ENCODE data around the gene LRWD1. TPM values are rescaled to one million over a fixed set of nuclear protein-coding genes. Genes with fewer than 3 reads are reported as not detected.

Gene LRWD1
- total RNA-seq (2021; ENCODE audit: unreplicated experiment) (55.8 TPM), Bru-seq, nascent RNA (percentile 54 among the genes with signal in this experiment), BruChase-seq, experiment 1, labeled RNA remaining after a 2-hour chase (percentile 72 among the genes with signal in this experiment), BruChase-seq, experiment 2, labeled RNA remaining after a 6-hour chase (percentile 80 among the genes with signal in this experiment)
- polyA plus RNA-seq (2012; ENCODE audit: insufficient read length) = 96.8 TPM
- long read RNA-seq, transcript LRWD1-201 (15 exons, 2,215 nt) = major isoform, 15 of 57 reads
- long read RNA-seq, partial matches to known transcripts = 26 of 57 reads
- long read RNA-seq, other reads (novel, unspliced or antisense) = 16 of 57 reads

- Histone ChIP-seq H3K27me3 (ENCODE audit: control insufficient read depth, insufficient read depth, low read length) (no peaks in the 10 kb centered on the region), H3K27ac (ENCODE audit: low read length) (peak within 1 kb of the TSS; percentile 97), H3K9me3 (ENCODE audit: control insufficient read depth, insufficient read depth, low read depth, low read length) (no peaks in the 10 kb centered on the region), H3K4me1 (ENCODE audit: control insufficient read depth, insufficient read depth, low read length) (peaks cover 7% of the 10 kb centered on the region), H3K4me3 (ENCODE audit: low read depth in 2 of 2, low read length in 2 of 2) (peak within 1 kb of the TSS; percentile 91 to 100), H3K36me3 (ENCODE audit: control insufficient read depth, insufficient read depth, low read length) (peaks cover 4% of the 10 kb centered on the region)
- in situ Hi-C loops (cut with HindIII; ENCODE audit: low pct_unique_long_range_greater_than_20kb, low sequenced_read_pairs) = no loop called here
- intact Hi-C loops (cut with micrococcal nuclease; ENCODE audit: unreplicated experiment) = no loop called here
- DNase-seq (ENCODE audit: low read depth, low spot score) (no peak), ATAC-seq (peak; percentile 96)
- POLR2A ChIA-PET = no interaction called here
- CTCF ChIA-PET = no interaction called here
- TF ChIP-seq SIN3A (IDR thresholded peaks at IDR 0.05; ENCODE audit: borderline replicate concordance, insufficient read depth, low read depth, low read length) = peak; percentile 77
- TF ChIP-seq POLR2AphosphoS5 (IDR thresholded peaks at IDR 0.05; ENCODE audit: low read depth, low read length) = peak; percentile 72
- no peak for TF ChIP-seq REST (IDR thresholded peaks at IDR 0.05; ENCODE audit: insufficient read depth in 1 of 2, low read depth in 2 of 2, low read length in 1 of 2)
- TF ChIP-seq TCF7L2 (IDR thresholded peaks at IDR 0.05; ENCODE audit: low read depth, low read length) = no peak
- no peak for TF ChIP-seq CTCF (IDR thresholded peaks at IDR 0.05)
- no TSS peak for BruUV-seq (replicated peaks)
Observed at GRCh38 chr7:102464577-102465280, at the start of gene LRWD1, which contains the start of gene ALKBH4. Gene LRWD1 (plus strand): TSS chr7:102464984. CDS start chr7:102465081, 97 bp downstream. Gene ALKBH4 (minus strand): TSS chr7:102464863. CDS start chr7:102464836, 27 bp downstream.

GRCh38 chr7:102415685-102416225 lies 49.0 kb upstream of the LRWD1 start:
- POLR2A ChIA-PET = no interaction called here
- ATAC-seq = no peak

More at GRCh38 chr7:102415685-102416225, 49.0 kb upstream of the LRWD1 start:
- H3K4me3 ChIP-seq (ENCODE audit: low read depth in 2 of 2, low read length in 2 of 2) = no peak overlapping the region
- CTCF ChIA-PET = no interaction called here
- intact Hi-C loops (cut with micrococcal nuclease; ENCODE audit: unreplicated experiment) = no loop called here
- in situ Hi-C loops (cut with HindIII; ENCODE audit: low pct_unique_long_range_greater_than_20kb, low sequenced_read_pairs) = loop anchor here (10.0 kb wide), 1 partner anchor 131 kb away; the partner anchor contains the start of gene SH2B2
- H3K36me3 ChIP-seq (ENCODE audit: control insufficient read depth, insufficient read depth, low read length) = peaks cover 2% of the 10 kb centered on the region; the same call in 1 of the 2 replicates
- DNase-seq (ENCODE audit: low read depth, low spot score) = no peak
- no TSS peak for BruUV-seq (replicated peaks)
- no peak overlapping the region for H3K27ac ChIP-seq (ENCODE audit: low read length)
- H3K4me1 ChIP-seq (ENCODE audit: control insufficient read depth, insufficient read depth, low read length) = no peaks in the 10 kb centered on the region
- no peaks in the 10 kb centered on the region for H3K27me3 ChIP-seq (ENCODE audit: control insufficient read depth, insufficient read depth, low read length)
- TF ChIP-seq REST (IDR thresholded peaks at IDR 0.05; ENCODE audit: insufficient read depth in 1 of 2, low read depth in 2 of 2, low read length in 1 of 2) (no peak), TCF7L2 (IDR thresholded peaks at IDR 0.05; ENCODE audit: low read depth, low read length) (no peak), CTCF (IDR thresholded peaks at IDR 0.05) (no peak), POLR2AphosphoS5 (IDR thresholded peaks at IDR 0.05; ENCODE audit: low read depth, low read length) (no peak)
- H3K9me3 ChIP-seq (ENCODE audit: control insufficient read depth, insufficient read depth, low read depth, low read length) = no peaks in the 10 kb centered on the region
